Endothelial cell (in vitro differentiated cells): ENCODE data around the gene YAP1. TPM values are rescaled to one million over a fixed set of nuclear protein-coding genes. Genes with fewer than 3 reads are reported as not detected.
"Not testable (repeated sequence)": the region's sequence is repeated elsewhere in the genome, so short reads cannot be mapped to it uniquely, and the experiment has no call there.

Experiments used
- DNase-seq: peaks from one replicate; pipeline ENCODE4 v3.0.0; 2021; ENCODE audit warnings: low spot score
- H3K27ac Mint-ChIP-seq: one replicate; pipeline ENCODE4 v1.8.0; 2021; ENCODE audit warnings: mixed read lengths, inconsistent platforms; ENCODE audit not compliant: unreplicated experiment
- H3K27me3 Mint-ChIP-seq: one replicate; pipeline ENCODE4 v1.8.0; 2021; ENCODE audit warnings: mild to moderate bottlenecking, moderate library complexity, mixed read lengths, inconsistent platforms; ENCODE audit not compliant: unreplicated experiment
- H3K36me3 Mint-ChIP-seq: one replicate; pipeline ENCODE4 v1.8.0; 2021; ENCODE audit warnings: mild to moderate bottlenecking, low read depth, mixed read lengths, inconsistent platforms; ENCODE audit not compliant: unreplicated experiment
- H3K4me1 Mint-ChIP-seq: one replicate; pipeline ENCODE4 v1.8.0; 2021; ENCODE audit warnings: mild to moderate bottlenecking, mixed read lengths, inconsistent platforms; ENCODE audit not compliant: unreplicated experiment
- H3K4me3 Mint-ChIP-seq: one replicate; pipeline ENCODE4 v1.8.0; 2021; ENCODE audit warnings: mild to moderate bottlenecking, mixed read lengths, inconsistent platforms; ENCODE audit not compliant: unreplicated experiment
- H3K9me3 Mint-ChIP-seq: one replicate; pipeline ENCODE4 v1.8.0; 2021; ENCODE audit warnings: mixed read lengths, inconsistent platforms; ENCODE audit not compliant: unreplicated experiment
- CTCF ChIP-seq: fragments of 200-600 bp; sonication (generic); IDR thresholded peaks from one replicate; pipeline ENCODE4 v1.5.0; 2021; ENCODE audit warnings: antibody characterized with exemption; ENCODE audit not compliant: unreplicated experiment
- total RNA-seq: library from RNA; stranded (reverse); fragmentation: NEBNext Ultra II Directional; extraction: Animal tissue kit (Norgen Biotek cat#: 25700); gene quantifications from one replicate; pipeline ENCODE4 v1.2.1, GENCODE V29; 2021; ENCODE audit not compliant: unreplicated experiment

YAP1 gene
- total RNA-seq, 1 donor from 2014 or later, result 158 TPM

GRCh38 chr11:102194990-102195389, 84.7 kb downstream of the YAP1 start:
- Mint-ChIP-seq H3K27me3 (peaks cover 4% of the 10 kb centered on the region), H3K36me3 (peaks cover 14% of the 10 kb centered on the region), H3K27ac (no peak overlapping the region), H3K4me3 (no peak overlapping the region), H3K9me3 (no peaks in the 10 kb centered on the region), H3K4me1 (peaks cover 24% of the 10 kb centered on the region)
- DNase-seq, result no peak
- TF ChIP-seq CTCF, result no peak

GRCh38 chr11:102196351-102196750, 86.1 kb downstream of the YAP1 start:
- no peak for DNase-seq
- H3K4me1 Mint-ChIP-seq, result peaks cover 29% of the 10 kb centered on the region
- H3K27me3 Mint-ChIP-seq, result peaks cover 1% of the 10 kb centered on the region
- H3K36me3 Mint-ChIP-seq, result peaks cover 10% of the 10 kb centered on the region
- TF ChIP-seq CTCF, result no peak
- H3K4me3 Mint-ChIP-seq, result no peak overlapping the region
- H3K27ac Mint-ChIP-seq, result peak overlapping the region; percentile 53
- no peaks in the 10 kb centered on the region for H3K9me3 Mint-ChIP-seq

GRCh38 chr11:102196816-102197215, 86.6 kb downstream of the YAP1 start:
- Mint-ChIP-seq H3K27ac (peak overlapping the region; percentile 80), H3K27me3 (peaks cover 1% of the 10 kb centered on the region), H3K4me3 (no peak overlapping the region), H3K36me3 (peaks cover 8% of the 10 kb centered on the region), H3K9me3 (no peaks in the 10 kb centered on the region), H3K4me1 (peaks cover 28% of the 10 kb centered on the region)
- TF ChIP-seq CTCF, result no peak
- no peak for DNase-seq

GRCh38 chr11:102197670-102198139, 87.5 kb downstream of the YAP1 start:
- no peak for TF ChIP-seq CTCF
- Mint-ChIP-seq H3K36me3 (peaks cover 8% of the 10 kb centered on the region), H3K4me1 (peaks cover 22% of the 10 kb centered on the region), H3K9me3 (no peaks in the 10 kb centered on the region), H3K27me3 (no peaks in the 10 kb centered on the region), H3K4me3 (peak overlapping the region; percentile 68), H3K27ac (peak overlapping the region; percentile 99)
- peak; percentile 9 for DNase-seq

GRCh38 chr11:102199673-102200072, 89.4 kb downstream of the YAP1 start:
- H3K27ac Mint-ChIP-seq, result no peak overlapping the region
- no peaks in the 10 kb centered on the region for H3K9me3 Mint-ChIP-seq
- H3K4me1 Mint-ChIP-seq, result peaks cover 22% of the 10 kb centered on the region
- H3K27me3 Mint-ChIP-seq, result no peaks in the 10 kb centered on the region
- TF ChIP-seq CTCF, result no peak
- DNase-seq, result no peak
- H3K36me3 Mint-ChIP-seq, result peaks cover 8% of the 10 kb centered on the region
- H3K4me3 Mint-ChIP-seq, result no peak overlapping the region

- not testable (repeated sequence) for H3K9me3 Mint-ChIP-seq, DNase-seq, H3K4me3 Mint-ChIP-seq, H3K36me3 Mint-ChIP-seq, H3K27me3 Mint-ChIP-seq, H3K27ac Mint-ChIP-seq
- H3K4me1 Mint-ChIP-seq, result peaks cover 22% of the 10 kb centered on the region
Observed at GRCh38 chr11:102200325-102200724, 90.1 kb downstream of the YAP1 start.
